Epithelial cell of esophagus (primary cell): Measurements from ENCODE around the gene IL1RN.
A peak's percentile ranks its signal among the peaks of the same experiment; 100 is the strongest.

Experiments
- DNase-seq: peaks from one replicate; pipeline ENCODE4 v3.0.0; 2010; ENCODE audit warnings: low read depth
- H3K4me3 ChIP-seq: 2 replicates; pipeline ENCODE4 v1.5.1; 2011; ENCODE audit warnings: mild to moderate bottlenecking, low read length, control low read depth
- TF ChIP-seq, protein P1 (sequence below): IDR thresholded peaks from 2 replicates; pipeline ENCODE4 v1.5.1; 2011; ENCODE audit warnings: low read depth, mild to moderate bottlenecking, low read length, control low read depth, inconsistent platforms; ENCODE audit not compliant: insufficient read depth; ENCODE audit errors: missing control alignments

The IL1RN gene

GRCh38 chr2:113084249-113085000 lies 43.0 kb upstream of the IL1RN start:
- DNase-seq, result peak; percentile 65

GRCh38 chr2:113085542-113085941 lies 41.9 kb upstream of the IL1RN start:
- TF ChIP-seq, protein P1, sequence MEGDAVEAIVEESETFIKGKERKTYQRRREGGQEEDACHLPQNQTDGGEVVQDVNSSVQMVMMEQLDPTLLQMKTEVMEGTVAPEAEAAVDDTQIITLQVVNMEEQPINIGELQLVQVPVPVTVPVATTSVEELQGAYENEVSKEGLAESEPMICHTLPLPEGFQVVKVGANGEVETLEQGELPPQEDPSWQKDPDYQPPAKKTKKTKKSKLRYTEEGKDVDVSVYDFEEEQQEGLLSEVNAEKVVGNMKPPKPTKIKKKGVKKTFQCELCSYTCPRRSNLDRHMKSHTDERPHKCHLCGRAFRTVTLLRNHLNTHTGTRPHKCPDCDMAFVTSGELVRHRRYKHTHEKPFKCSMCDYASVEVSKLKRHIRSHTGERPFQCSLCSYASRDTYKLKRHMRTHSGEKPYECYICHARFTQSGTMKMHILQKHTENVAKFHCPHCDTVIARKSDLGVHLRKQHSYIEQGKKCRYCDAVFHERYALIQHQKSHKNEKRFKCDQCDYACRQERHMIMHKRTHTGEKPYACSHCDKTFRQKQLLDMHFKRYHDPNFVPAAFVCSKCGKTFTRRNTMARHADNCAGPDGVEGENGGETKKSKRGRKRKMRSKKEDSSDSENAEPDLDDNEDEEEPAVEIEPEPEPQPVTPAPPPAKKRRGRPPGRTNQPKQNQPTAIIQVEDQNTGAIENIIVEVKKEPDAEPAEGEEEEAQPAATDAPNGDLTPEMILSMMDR, result no peak
- peak; percentile 97 for DNase-seq
- no peak overlapping the region for H3K4me3 ChIP-seq

More at GRCh38 chr2:113084249-113085000, 43.0 kb upstream of the IL1RN start:
- no peak overlapping the region for H3K4me3 ChIP-seq
- TF ChIP-seq, protein P1, result peak; percentile 65

DNA sequence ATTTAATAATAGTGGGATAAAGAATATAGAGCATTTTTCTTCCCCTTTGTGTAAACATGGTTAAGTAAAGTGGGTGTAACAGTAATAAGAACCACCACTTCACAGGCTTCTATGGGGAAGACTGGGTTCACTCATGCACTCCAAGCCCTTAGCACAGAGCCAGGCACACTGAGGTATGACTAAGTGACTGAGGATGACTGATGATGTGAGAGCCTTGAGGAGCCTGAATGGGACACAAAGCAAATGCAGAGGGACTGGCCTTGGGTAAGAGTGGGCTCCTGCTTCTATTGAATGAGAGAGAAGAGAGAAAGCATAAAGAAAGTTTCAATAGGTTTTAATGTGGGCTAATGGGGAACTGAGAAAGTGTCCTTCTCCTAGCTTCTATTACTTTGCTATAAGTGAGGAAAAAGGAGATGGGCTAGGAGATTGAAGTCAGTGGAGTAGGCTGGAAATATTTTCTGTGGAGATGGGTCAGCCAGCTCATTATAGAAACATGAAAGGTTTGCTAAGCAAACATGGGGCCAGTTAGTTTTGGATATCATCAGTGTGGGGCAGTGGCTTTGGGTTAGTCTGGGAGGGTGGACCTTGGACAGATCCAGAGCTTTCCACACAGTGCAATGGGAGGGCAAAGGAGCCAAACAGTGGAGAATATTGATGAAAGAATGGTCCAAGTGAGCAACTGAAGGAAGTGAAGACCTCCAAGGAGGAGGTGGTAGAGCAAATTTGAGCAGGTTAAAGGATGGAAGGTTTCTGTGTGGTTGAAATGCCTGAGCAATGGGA lies 39.0 kb upstream of the IL1RN start:
- no peak for DNase-seq
- no peak overlapping the region for H3K4me3 ChIP-seq
- TF ChIP-seq, protein P1, result no peak

GRCh38 chr2:113089916-113090315 lies 37.5 kb upstream of the IL1RN start:
- H3K4me3 ChIP-seq, result no peak overlapping the region
- TF ChIP-seq, protein P1, result no peak
- no peak for DNase-seq

GRCh38 chr2:113091231-113091896 lies 36.0 kb upstream of the IL1RN start:
- no peak for DNase-seq
- TF ChIP-seq, protein P1, result no peak
- no peak overlapping the region for H3K4me3 ChIP-seq

DNA sequence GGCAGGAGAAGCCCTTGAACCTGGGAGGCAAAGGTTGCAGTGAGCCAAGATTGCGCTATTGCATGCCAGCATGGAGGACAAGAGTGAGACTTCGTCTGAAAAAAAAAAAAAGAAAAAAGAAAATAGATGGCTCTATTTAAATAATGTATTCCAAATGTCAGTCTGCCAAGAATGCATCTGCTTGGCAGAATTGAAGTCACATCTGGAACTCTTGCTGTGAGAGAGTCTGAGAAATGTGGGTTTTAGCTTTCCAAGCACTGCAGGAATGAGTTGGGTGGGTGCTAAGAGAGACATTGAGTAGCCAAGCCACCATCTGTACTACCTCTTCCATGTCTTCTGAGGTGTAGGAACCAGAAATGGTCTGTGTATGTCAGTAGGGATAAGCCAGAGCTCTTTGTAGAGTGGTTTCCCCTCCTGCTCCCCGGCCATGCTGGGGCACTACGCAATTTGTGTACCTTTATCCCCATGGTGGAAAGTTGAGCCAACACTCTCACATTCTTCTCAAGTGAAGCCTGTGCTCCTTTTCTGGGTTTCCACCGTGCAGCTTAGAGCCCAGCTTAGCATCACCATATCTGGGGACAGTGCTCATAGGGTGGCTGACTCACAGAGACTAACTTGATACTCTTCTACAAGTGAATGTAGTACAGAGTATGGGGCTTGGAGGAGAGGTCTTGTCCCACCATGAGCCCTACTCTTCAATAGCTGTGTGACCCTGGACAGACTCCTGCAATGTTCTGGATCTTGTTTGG lies 34.4 kb upstream of the IL1RN start:
- TF ChIP-seq, protein P1, result no peak
- no peak overlapping the region for H3K4me3 ChIP-seq
- no peak for DNase-seq
